Hindlimb muscle (tissue), 1 donor: ENCODE results near the gene MAGEA8. TPM values are rescaled to one million over a fixed set of nuclear protein-coding genes. Genes with fewer than 3 reads are reported as not detected.
"Not testable (repeated sequence)": the region's sequence is repeated elsewhere in the genome, so short reads cannot be mapped to it uniquely, and the experiment has no call there.

Experiments
- DNase-seq: peaks from one replicate; pipeline ENCODE4 v3.0.0-alpha.2; 2013
- polyA plus RNA-seq: library from polyadenylated mRNA; unstranded; fragments of 120-200 nt; gene quantifications from one replicate; pipeline ENCODE4 v1.2.1, GENCODE V29; 2013; ENCODE audit not compliant: insufficient read length

MAGEA8 gene
- polyA plus RNA-seq, 1 donor, result 0.10 TPM

GRCh38 chrX:149908308-149908707, 27.3 kb downstream of the MAGEA8 start:
- DNase-seq, result no peak

- DNase-seq, result no peak
Observed at GRCh38 chrX:149908727-149909126, 27.7 kb downstream of the MAGEA8 start.

GRCh38 chrX:149909324-149910177, 28.6 kb downstream of the MAGEA8 start:
- DNase-seq, result no peak

- DNase-seq, result no peak
Observed at GRCh38 chrX:149910178-149910695, 29.3 kb downstream of the MAGEA8 start.

- DNase-seq, result no peak
Observed at GRCh38 chrX:149916745-149917392, 35.9 kb downstream of the MAGEA8 start.

- DNase-seq, result not testable (repeated sequence)
Observed at GRCh38 chrX:149923836-149924235, 42.9 kb downstream of the MAGEA8 start.

- not testable (repeated sequence) for DNase-seq
Observed at GRCh38 chrX:149924434-149924833, 43.5 kb downstream of the MAGEA8 start.

GRCh38 chrX:149927245-149927963, 46.4 kb downstream of the MAGEA8 start:
- not testable (repeated sequence) for DNase-seq

GRCh38 chrX:149927964-149928258, 46.9 kb downstream of the MAGEA8 start:
- DNase-seq, result not testable (repeated sequence)

GRCh38 chrX:149928635-149929034, 47.7 kb downstream of the MAGEA8 start:
- not testable (repeated sequence) for DNase-seq

GRCh38 chrX:149929400-149929799, 48.4 kb downstream of the MAGEA8 start, which contains the start of gene HSFX4:
HSFX4 (plus strand) TSS chrX:149929573; CDS start chrX:149929645, 72 bp downstream.
- not testable (repeated sequence) for DNase-seq

GRCh38 chrX:149931355-149931754, 50.4 kb downstream of the MAGEA8 start:
- DNase-seq, result not testable (repeated sequence)

- not testable (repeated sequence) for DNase-seq
Observed at GRCh38 chrX:149932150-149932549, 51.2 kb downstream of the MAGEA8 start.

GRCh38 chrX:149932970-149933369, 52.0 kb downstream of the MAGEA8 start:
- not testable (repeated sequence) for DNase-seq

- not testable (repeated sequence) for DNase-seq
Observed at GRCh38 chrX:149933547-149933946, 52.6 kb downstream of the MAGEA8 start.

Other genes starting within 250 kb of the MAGEA8 start
- 35.1 TPM for gene TMEM185A, start 249.4 kb upstream of the MAGEA8 start, polyA plus RNA-seq
- gene MAGEA11, start 169.1 kb upstream of the MAGEA8 start, polyA plus RNA-seq, result not detected
- gene HSFX1, start 107.1 kb upstream of the MAGEA8 start, polyA plus RNA-seq, result 2.1 TPM
- not detected for gene MAGEA9, start 99.3 kb upstream of the MAGEA8 start, polyA plus RNA-seq
- gene HSFX4, start 48.4 kb downstream of the MAGEA8 start, polyA plus RNA-seq, result 0.36 TPM
- 17.5 TPM for gene EOLA2, start 57.3 kb downstream of the MAGEA8 start, polyA plus RNA-seq